ENCODE measurements around the gene RUNX2.

The RUNX2 gene

GRCh38 chr6:45554591-45554990, 226.5 kb downstream of the RUNX2 start:
- Histone ChIP-seq H3K4me1 (ENCODE audit: low read depth, poor library complexity, severe bottlenecking) (peaks cover 94% of the 10 kb centered on the region), H4K20me1 (ENCODE audit: insufficient read depth) (no peaks in the 10 kb centered on the region), H3K9ac (no peak overlapping the region), H3K79me2 (ENCODE audit: insufficient read depth, low read depth) (peaks cover 4% of the 10 kb centered on the region; the same call in 1 of the 2 replicates), H3K27ac (no peak overlapping the region), H3K4me2 (no peak overlapping the region), H3K27me3 (ENCODE audit: insufficient read depth, low read depth) (no peaks in the 10 kb centered on the region), H3K4me3 (IDR thresholded peaks at IDR 0.05; ENCODE audit: insufficient read depth, low read depth, low read length) (no peak overlapping the region), H2AFZ (ENCODE audit: low read depth) (no peak overlapping the region), H3K36me3 (ENCODE audit: insufficient read depth) (0 out of 2 replicates have a peak, but pooled peaks cover 3% of the 10 kb centered on the region)
- TF ChIP-seq, protein P1, sequence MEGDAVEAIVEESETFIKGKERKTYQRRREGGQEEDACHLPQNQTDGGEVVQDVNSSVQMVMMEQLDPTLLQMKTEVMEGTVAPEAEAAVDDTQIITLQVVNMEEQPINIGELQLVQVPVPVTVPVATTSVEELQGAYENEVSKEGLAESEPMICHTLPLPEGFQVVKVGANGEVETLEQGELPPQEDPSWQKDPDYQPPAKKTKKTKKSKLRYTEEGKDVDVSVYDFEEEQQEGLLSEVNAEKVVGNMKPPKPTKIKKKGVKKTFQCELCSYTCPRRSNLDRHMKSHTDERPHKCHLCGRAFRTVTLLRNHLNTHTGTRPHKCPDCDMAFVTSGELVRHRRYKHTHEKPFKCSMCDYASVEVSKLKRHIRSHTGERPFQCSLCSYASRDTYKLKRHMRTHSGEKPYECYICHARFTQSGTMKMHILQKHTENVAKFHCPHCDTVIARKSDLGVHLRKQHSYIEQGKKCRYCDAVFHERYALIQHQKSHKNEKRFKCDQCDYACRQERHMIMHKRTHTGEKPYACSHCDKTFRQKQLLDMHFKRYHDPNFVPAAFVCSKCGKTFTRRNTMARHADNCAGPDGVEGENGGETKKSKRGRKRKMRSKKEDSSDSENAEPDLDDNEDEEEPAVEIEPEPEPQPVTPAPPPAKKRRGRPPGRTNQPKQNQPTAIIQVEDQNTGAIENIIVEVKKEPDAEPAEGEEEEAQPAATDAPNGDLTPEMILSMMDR (conservative IDR thresholded peaks at IDR 0.05; ENCODE audit: low read depth, low read length): no peak

DNA sequence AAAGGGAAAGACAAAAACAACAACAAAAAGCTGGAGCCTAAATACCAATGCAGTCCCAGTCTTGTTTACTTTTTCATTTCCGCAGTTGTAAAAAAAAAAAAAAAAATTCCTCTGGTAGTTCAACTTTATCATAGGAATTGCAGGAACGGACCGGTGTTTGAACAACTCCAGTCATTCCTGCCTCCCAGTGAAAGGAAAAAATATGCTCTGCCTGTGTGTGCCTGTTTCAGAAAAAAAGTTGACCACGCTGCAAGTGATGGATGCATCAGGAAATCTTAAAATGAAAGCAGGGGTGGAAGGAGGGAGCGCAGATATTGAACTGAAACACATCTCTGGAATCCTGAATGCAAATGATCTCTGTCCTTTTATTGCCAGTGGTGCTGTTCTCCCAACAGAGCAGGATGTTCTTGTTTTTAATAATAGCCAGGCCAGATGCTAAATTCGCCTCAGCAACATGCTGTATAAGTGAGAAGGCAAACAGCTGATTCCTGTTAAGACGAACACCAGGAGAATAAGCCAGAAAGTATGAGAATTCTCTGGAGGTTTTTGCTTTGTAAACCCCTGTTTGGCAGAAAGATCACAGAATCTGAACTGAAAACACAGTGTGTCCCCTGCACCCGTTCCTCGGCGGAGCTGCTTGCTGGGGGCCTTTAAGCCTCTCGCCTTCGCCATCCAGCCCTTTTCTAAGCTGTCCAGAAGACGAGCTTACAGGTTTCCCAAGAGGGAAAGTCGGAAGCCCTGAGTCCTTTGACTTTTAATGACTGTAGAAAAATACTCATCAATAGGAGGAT, 228.0 kb downstream of the RUNX2 start:
- Histone ChIP-seq H3K9ac (no peak overlapping the region), H3K27me3 (ENCODE audit: insufficient read depth, low read depth) (no peaks in the 10 kb centered on the region), H3K4me2 (no peak overlapping the region; the same call in 1 of the 2 replicates), H3K36me3 (ENCODE audit: insufficient read depth) (0 out of 2 replicates have a peak, but pooled peaks cover 3% of the 10 kb centered on the region), H2AFZ (ENCODE audit: low read depth) (no peak overlapping the region), H3K79me2 (ENCODE audit: insufficient read depth, low read depth) (peaks cover 4% of the 10 kb centered on the region; the same call in 1 of the 2 replicates), H4K20me1 (ENCODE audit: insufficient read depth) (no peaks in the 10 kb centered on the region), H3K27ac (no peak overlapping the region), H3K4me3 (IDR thresholded peaks at IDR 0.05; ENCODE audit: insufficient read depth, low read depth, low read length) (no peak overlapping the region), H3K4me1 (ENCODE audit: low read depth, poor library complexity, severe bottlenecking) (peaks cover 94% of the 10 kb centered on the region)
- TF ChIP-seq, protein P1 (conservative IDR thresholded peaks at IDR 0.05; ENCODE audit: low read depth, low read length): no peak

DNA sequence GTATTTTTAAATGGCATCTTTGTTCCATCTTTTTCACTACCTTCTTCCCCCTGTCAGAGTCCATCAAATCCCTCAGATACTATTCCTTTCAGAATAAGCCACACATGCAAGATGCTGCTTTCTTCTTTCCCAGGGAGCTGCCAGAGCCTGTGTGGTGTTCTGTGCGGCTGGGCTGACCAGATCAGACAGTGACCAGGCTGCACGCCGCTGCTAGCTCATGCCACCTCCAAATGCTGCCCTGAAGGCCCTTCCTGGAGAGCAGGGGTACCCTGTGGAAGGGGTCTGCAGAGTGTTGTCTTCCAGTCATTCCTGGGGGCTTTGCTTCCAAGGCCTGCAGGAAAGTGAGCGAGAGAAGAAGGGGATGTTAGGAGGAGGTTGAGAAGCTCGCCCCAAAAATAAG, 228.7 kb downstream of the RUNX2 start:
- Histone ChIP-seq H3K4me1 (ENCODE audit: low read depth, poor library complexity, severe bottlenecking) (peaks cover 92% of the 10 kb centered on the region), H3K27me3 (ENCODE audit: insufficient read depth, low read depth) (no peaks in the 10 kb centered on the region), H3K4me2 (no peak overlapping the region), H3K36me3 (ENCODE audit: insufficient read depth) (0 out of 2 replicates have a peak, but pooled peaks cover 3% of the 10 kb centered on the region), H3K4me3 (IDR thresholded peaks at IDR 0.05; ENCODE audit: insufficient read depth, low read depth, low read length) (no peak overlapping the region), H3K27ac (no peak overlapping the region), H3K9ac (no peak overlapping the region), H3K79me2 (ENCODE audit: insufficient read depth, low read depth) (no peaks in the 10 kb centered on the region), H2AFZ (ENCODE audit: low read depth) (no peak overlapping the region), H4K20me1 (ENCODE audit: insufficient read depth) (no peaks in the 10 kb centered on the region)
- TF ChIP-seq, protein P1 (conservative IDR thresholded peaks at IDR 0.05; ENCODE audit: low read depth, low read length): no peak

DNA sequence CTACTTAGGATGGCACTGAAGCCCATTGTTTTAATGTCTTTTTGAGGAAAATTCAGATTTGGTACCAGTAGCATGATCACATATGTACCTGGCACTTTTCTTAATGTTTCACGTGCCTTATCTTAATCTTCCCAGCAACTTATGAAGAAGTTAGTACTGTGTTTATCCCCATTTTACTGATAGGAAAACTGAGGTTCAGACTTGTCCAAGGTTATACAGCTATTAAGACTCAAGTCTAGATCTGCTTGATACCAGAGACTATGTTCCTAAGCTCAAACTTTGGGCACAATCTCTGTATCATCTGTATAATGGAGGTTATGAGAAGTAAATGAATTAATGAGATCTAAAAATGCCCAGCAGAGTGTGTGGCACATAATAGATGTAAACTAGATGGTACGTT, 229.3 kb downstream of the RUNX2 start:
- Histone ChIP-seq H3K27me3 (ENCODE audit: insufficient read depth, low read depth) (no peaks in the 10 kb centered on the region), H3K4me1 (ENCODE audit: low read depth, poor library complexity, severe bottlenecking) (peaks cover 88% of the 10 kb centered on the region)

More for the DNA sequence above, 229.3 kb downstream of the RUNX2 start:
- Histone ChIP-seq H4K20me1 (ENCODE audit: insufficient read depth) (no peaks in the 10 kb centered on the region), H3K4me2 (peak overlapping the region; percentile 79; the same call in 1 of the 2 replicates), H3K36me3 (ENCODE audit: insufficient read depth) (0 out of 2 replicates have a peak, but pooled peaks cover 3% of the 10 kb centered on the region), H3K27ac (no peak overlapping the region), H3K4me3 (IDR thresholded peaks at IDR 0.05; ENCODE audit: insufficient read depth, low read depth, low read length) (no peak overlapping the region), H2AFZ (ENCODE audit: low read depth) (no peak overlapping the region), H3K9ac (no peak overlapping the region), H3K79me2 (ENCODE audit: insufficient read depth, low read depth) (no peaks in the 10 kb centered on the region)
- TF ChIP-seq, protein P1 (conservative IDR thresholded peaks at IDR 0.05; ENCODE audit: low read depth, low read length): no peak
